HG03439 (cell line): ENCODE data around the gene SUMO2.
"Not testable (repeated sequence)": the region's sequence is repeated elsewhere in the genome, so short reads cannot be mapped to it uniquely, and the experiment has no call there.

Experiments
- ATAC-seq: cut with Tn5 transposase; IDR thresholded peaks from one replicate; pipeline ENCODE4 v1.9.1; 2021; ENCODE audit warnings: mild to moderate bottlenecking, moderate library complexity; ENCODE audit not compliant: unreplicated experiment

Gene SUMO2

GRCh38 chr17:75182569-75183436, at the start of gene SUMO2:
TSS of gene SUMO2 (minus strand) at chr17:75182959. CDS start at chr17:75182834, 125 bp downstream.
- peak; percentile 66 for ATAC-seq

GRCh38 chr17:75231741-75232464, 49.1 kb upstream of the SUMO2 start:
- no peak for ATAC-seq

- no peak for ATAC-seq
These were observed 48.3 kb upstream of the SUMO2 start for GRCh38 chr17:75231071-75231470.

GRCh38 chr17:75228847-75229246, 46.1 kb upstream of the SUMO2 start:
- ATAC-seq = no peak

- ATAC-seq = no peak
These were observed 45.5 kb upstream of the SUMO2 start for GRCh38 chr17:75228305-75228704.

- no peak for ATAC-seq
These were observed 45.0 kb upstream of the SUMO2 start for GRCh38 chr17:75227729-75228128.

GRCh38 chr17:75225016-75225415, 42.3 kb upstream of the SUMO2 start:
- ATAC-seq = no peak

- no peak for ATAC-seq
These were observed 37.1 kb upstream of the SUMO2 start for GRCh38 chr17:75219815-75220214.

GRCh38 chr17:75218131-75218530, 35.4 kb upstream of the SUMO2 start:
- ATAC-seq = no peak

- ATAC-seq = no peak
These were observed 26.3 kb upstream of the SUMO2 start for GRCh38 chr17:75209061-75209460.

- no peak for ATAC-seq
These were observed 25.4 kb upstream of the SUMO2 start for GRCh38 chr17:75208161-75208560.

GRCh38 chr17:75207760-75208159, 25.0 kb upstream of the SUMO2 start:
- no peak for ATAC-seq

GRCh38 chr17:75207050-75207407, 24.3 kb upstream of the SUMO2 start:
- ATAC-seq = not testable (repeated sequence)

- no peak for ATAC-seq
These were observed 23.0 kb upstream of the SUMO2 start for GRCh38 chr17:75205793-75206163.

GRCh38 chr17:75205037-75205792, 22.5 kb upstream of the SUMO2 start, which contains the start of gene NUP85:
TSS of gene NUP85 (plus strand) at chr17:75205679. CDS start at chr17:75205762, 83 bp downstream.
- ATAC-seq = peak; percentile 62

- ATAC-seq = no peak
These were observed 17.3 kb upstream of the SUMO2 start for GRCh38 chr17:75199886-75200618.

- ATAC-seq = no peak
These were observed 12.1 kb upstream of the SUMO2 start for GRCh38 chr17:75194879-75195278.

GRCh38 chr17:75191584-75191983, 8.8 kb upstream of the SUMO2 start:
- ATAC-seq = no peak

- no peak for ATAC-seq
These were observed 5.9 kb upstream of the SUMO2 start for GRCh38 chr17:75188614-75189013.

GRCh38 chr17:75183999-75184884, 1.5 kb upstream of the SUMO2 start:
- no peak for ATAC-seq
